ENCODE data around the gene BOD1L1. TPM values are rescaled to one million over a fixed set of nuclear protein-coding genes. Genes with fewer than 3 reads are reported as not detected.

The BOD1L1 gene
- total and polyA plus RNA-seq, 2 experiments from 2014 or later, result 18.2 to 43.2 TPM

DNA sequence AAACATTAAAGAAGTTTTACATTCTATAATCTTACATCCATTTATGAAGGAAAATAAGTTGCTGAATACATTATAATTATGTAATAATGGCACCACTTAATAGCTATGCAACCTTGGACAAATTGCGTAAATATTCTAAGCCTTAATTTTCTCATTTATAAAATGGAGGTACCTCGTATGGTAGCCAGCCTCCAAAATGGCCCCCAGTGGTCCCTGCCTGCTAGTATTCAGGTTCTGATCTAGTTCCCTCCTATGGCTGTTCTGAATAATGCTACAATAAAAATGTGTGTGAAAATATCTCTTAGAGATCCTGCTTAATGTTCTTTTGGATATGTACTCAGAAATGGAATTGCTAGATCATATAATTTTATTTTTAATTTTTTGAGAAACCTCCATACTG lies 72.2 kb downstream of the BOD1L1 start:
- Mint-ChIP-seq H3K9me3 (no peaks in the 10 kb centered on the region; the same call in 1 of the 3 replicates), H3K36me3 (ENCODE audit: low read depth) (no peaks in the 10 kb centered on the region), H3K4me3 (no peak overlapping the region), H3K27ac (no peak overlapping the region), H3K4me1 (no peaks in the 10 kb centered on the region), H3K27me3 (ENCODE audit: insufficient read depth, low read depth, poor library complexity) (peaks cover 1% of the 10 kb centered on the region)
- ATAC-seq (no peak), DNase-seq (ENCODE audit: low spot score) (peak; percentile 3)
- Histone ChIP-seq H3K4me1 (ENCODE audit: insufficient read depth) (no peaks in the 10 kb centered on the region), H3K4me2 (no peak overlapping the region), H3K27me3 (ENCODE audit: insufficient read depth) (peaks cover 4% of the 10 kb centered on the region), H3K79me2 (replicated peaks; ENCODE audit: insufficient read depth) (no peaks in the 10 kb centered on the region), H2AFZ (no peak overlapping the region), H3K4me3 (no peak overlapping the region), H3K27ac (ENCODE audit: low read depth) (no peak overlapping the region), H3K36me3 (ENCODE audit: insufficient read depth) (no peaks in the 10 kb centered on the region), H3F3A (replicated peaks; ENCODE audit: low read depth) (no peaks in the 10 kb centered on the region), H3K9me2 (ENCODE audit: insufficient read depth) (no peaks in the 10 kb centered on the region; the same call in none of the 2 replicates), H4K20me1 (replicated peaks; ENCODE audit: insufficient read depth) (no peaks in the 10 kb centered on the region)
- TF ChIP-seq NANOG (IDR thresholded peaks at IDR 0.05; ENCODE audit: borderline replicate concordance), result no peak
- TF ChIP-seq ZNF331 (CRISPR knock-in tag; IDR thresholded peaks at IDR 0.05; ENCODE audit: low read depth), result no peak
- TF ChIP-seq, protein P1, sequence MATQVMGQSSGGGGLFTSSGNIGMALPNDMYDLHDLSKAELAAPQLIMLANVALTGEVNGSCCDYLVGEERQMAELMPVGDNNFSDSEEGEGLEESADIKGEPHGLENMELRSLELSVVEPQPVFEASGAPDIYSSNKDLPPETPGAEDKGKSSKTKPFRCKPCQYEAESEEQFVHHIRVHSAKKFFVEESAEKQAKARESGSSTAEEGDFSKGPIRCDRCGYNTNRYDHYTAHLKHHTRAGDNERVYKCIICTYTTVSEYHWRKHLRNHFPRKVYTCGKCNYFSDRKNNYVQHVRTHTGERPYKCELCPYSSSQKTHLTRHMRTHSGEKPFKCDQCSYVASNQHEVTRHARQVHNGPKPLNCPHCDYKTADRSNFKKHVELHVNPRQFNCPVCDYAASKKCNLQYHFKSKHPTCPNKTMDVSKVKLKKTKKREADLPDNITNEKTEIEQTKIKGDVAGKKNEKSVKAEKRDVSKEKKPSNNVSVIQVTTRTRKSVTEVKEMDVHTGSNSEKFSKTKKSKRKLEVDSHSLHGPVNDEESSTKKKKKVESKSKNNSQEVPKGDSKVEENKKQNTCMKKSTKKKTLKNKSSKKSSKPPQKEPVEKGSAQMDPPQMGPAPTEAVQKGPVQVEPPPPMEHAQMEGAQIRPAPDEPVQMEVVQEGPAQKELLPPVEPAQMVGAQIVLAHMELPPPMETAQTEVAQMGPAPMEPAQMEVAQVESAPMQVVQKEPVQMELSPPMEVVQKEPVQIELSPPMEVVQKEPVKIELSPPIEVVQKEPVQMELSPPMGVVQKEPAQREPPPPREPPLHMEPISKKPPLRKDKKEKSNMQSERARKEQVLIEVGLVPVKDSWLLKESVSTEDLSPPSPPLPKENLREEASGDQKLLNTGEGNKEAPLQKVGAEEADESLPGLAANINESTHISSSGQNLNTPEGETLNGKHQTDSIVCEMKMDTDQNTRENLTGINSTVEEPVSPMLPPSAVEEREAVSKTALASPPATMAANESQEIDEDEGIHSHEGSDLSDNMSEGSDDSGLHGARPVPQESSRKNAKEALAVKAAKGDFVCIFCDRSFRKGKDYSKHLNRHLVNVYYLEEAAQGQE (IDR thresholded peaks at IDR 0.05; ENCODE audit: unreplicated experiment), result no peak

DNA sequence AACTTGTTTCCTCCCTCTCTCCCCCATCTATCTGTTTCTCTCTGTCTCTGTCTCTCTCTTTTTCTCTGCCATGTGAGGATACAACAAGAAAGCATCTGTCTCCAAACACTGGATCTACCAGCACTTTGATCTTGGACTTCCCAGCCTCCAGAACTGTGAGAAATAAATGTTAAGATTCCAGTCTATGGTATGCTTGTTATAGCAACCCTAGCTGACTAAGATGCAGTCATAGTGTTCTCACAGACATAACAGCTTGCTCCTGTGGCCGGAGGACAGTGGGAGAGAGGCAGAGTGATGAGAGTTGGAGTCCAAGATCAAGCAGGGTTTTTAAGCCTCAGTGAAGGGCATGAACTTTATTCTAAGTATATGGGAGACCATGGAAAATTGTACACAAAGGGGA lies 74.4 kb downstream of the BOD1L1 start:
- H2AFZ ChIP-seq, result no peak overlapping the region
- no peaks in the 10 kb centered on the region for H4K20me1 ChIP-seq (replicated peaks; ENCODE audit: insufficient read depth)
- H3K4me2 ChIP-seq, result no peak overlapping the region
- no peaks in the 10 kb centered on the region for H3K36me3 ChIP-seq (ENCODE audit: insufficient read depth)
- no peak overlapping the region for H3K4me3 ChIP-seq
- H3K27ac ChIP-seq (ENCODE audit: low read depth), result no peak overlapping the region
- H3K27me3 ChIP-seq (ENCODE audit: insufficient read depth), result peaks cover 26% of the 10 kb centered on the region
- no peaks in the 10 kb centered on the region for H3K79me2 ChIP-seq (replicated peaks; ENCODE audit: insufficient read depth)
- no peaks in the 10 kb centered on the region for H3F3A ChIP-seq (replicated peaks; ENCODE audit: low read depth)
- ATAC-seq, result no peak
- Mint-ChIP-seq H3K27ac (no peak overlapping the region), H3K4me1 (no peaks in the 10 kb centered on the region), H3K4me3 (no peak overlapping the region), H3K9me3 (no peaks in the 10 kb centered on the region; the same call in 1 of the 3 replicates), H3K27me3 (ENCODE audit: insufficient read depth, low read depth, poor library complexity) (peaks cover 15% of the 10 kb centered on the region), H3K36me3 (ENCODE audit: low read depth) (no peaks in the 10 kb centered on the region)
- H3K4me1 ChIP-seq (ENCODE audit: insufficient read depth), result 0 out of 2 replicates have a peak, but pooled peaks cover 6% of the 10 kb centered on the region
- no peaks in the 10 kb centered on the region; the same call in 1 of the 2 replicates for H3K9me2 ChIP-seq (ENCODE audit: insufficient read depth)
- no peak for DNase-seq (ENCODE audit: low spot score)
- TF ChIP-seq CREB1 (CRISPR knock-in tag; IDR thresholded peaks at IDR 0.05; ENCODE audit: low read depth) (no peak), JUNB (IDR thresholded peaks at IDR 0.05; ENCODE audit: unreplicated experiment) (no peak), POLR2AphosphoS5 (IDR thresholded peaks at IDR 0.05; ENCODE audit: low read depth) (no peak), EZH2 (IDR thresholded peaks at IDR 0.05; ENCODE audit: low read depth, unreplicated experiment) (no peak), STAT1 (IDR thresholded peaks at IDR 0.05; ENCODE audit: unreplicated experiment) (no peak), ZNF114 (CRISPR knock-in tag; IDR thresholded peaks at IDR 0.05) (no peak), EZH2phosphoT487 (IDR thresholded peaks at IDR 0.05; ENCODE audit: unreplicated experiment) (no peak)
- TF ChIP-seq, protein P2, sequence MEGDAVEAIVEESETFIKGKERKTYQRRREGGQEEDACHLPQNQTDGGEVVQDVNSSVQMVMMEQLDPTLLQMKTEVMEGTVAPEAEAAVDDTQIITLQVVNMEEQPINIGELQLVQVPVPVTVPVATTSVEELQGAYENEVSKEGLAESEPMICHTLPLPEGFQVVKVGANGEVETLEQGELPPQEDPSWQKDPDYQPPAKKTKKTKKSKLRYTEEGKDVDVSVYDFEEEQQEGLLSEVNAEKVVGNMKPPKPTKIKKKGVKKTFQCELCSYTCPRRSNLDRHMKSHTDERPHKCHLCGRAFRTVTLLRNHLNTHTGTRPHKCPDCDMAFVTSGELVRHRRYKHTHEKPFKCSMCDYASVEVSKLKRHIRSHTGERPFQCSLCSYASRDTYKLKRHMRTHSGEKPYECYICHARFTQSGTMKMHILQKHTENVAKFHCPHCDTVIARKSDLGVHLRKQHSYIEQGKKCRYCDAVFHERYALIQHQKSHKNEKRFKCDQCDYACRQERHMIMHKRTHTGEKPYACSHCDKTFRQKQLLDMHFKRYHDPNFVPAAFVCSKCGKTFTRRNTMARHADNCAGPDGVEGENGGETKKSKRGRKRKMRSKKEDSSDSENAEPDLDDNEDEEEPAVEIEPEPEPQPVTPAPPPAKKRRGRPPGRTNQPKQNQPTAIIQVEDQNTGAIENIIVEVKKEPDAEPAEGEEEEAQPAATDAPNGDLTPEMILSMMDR (conservative IDR thresholded peaks at IDR 0.05; ENCODE audit: low read depth in 2 of 2), result no peak
- TF ChIP-seq, protein P3, sequence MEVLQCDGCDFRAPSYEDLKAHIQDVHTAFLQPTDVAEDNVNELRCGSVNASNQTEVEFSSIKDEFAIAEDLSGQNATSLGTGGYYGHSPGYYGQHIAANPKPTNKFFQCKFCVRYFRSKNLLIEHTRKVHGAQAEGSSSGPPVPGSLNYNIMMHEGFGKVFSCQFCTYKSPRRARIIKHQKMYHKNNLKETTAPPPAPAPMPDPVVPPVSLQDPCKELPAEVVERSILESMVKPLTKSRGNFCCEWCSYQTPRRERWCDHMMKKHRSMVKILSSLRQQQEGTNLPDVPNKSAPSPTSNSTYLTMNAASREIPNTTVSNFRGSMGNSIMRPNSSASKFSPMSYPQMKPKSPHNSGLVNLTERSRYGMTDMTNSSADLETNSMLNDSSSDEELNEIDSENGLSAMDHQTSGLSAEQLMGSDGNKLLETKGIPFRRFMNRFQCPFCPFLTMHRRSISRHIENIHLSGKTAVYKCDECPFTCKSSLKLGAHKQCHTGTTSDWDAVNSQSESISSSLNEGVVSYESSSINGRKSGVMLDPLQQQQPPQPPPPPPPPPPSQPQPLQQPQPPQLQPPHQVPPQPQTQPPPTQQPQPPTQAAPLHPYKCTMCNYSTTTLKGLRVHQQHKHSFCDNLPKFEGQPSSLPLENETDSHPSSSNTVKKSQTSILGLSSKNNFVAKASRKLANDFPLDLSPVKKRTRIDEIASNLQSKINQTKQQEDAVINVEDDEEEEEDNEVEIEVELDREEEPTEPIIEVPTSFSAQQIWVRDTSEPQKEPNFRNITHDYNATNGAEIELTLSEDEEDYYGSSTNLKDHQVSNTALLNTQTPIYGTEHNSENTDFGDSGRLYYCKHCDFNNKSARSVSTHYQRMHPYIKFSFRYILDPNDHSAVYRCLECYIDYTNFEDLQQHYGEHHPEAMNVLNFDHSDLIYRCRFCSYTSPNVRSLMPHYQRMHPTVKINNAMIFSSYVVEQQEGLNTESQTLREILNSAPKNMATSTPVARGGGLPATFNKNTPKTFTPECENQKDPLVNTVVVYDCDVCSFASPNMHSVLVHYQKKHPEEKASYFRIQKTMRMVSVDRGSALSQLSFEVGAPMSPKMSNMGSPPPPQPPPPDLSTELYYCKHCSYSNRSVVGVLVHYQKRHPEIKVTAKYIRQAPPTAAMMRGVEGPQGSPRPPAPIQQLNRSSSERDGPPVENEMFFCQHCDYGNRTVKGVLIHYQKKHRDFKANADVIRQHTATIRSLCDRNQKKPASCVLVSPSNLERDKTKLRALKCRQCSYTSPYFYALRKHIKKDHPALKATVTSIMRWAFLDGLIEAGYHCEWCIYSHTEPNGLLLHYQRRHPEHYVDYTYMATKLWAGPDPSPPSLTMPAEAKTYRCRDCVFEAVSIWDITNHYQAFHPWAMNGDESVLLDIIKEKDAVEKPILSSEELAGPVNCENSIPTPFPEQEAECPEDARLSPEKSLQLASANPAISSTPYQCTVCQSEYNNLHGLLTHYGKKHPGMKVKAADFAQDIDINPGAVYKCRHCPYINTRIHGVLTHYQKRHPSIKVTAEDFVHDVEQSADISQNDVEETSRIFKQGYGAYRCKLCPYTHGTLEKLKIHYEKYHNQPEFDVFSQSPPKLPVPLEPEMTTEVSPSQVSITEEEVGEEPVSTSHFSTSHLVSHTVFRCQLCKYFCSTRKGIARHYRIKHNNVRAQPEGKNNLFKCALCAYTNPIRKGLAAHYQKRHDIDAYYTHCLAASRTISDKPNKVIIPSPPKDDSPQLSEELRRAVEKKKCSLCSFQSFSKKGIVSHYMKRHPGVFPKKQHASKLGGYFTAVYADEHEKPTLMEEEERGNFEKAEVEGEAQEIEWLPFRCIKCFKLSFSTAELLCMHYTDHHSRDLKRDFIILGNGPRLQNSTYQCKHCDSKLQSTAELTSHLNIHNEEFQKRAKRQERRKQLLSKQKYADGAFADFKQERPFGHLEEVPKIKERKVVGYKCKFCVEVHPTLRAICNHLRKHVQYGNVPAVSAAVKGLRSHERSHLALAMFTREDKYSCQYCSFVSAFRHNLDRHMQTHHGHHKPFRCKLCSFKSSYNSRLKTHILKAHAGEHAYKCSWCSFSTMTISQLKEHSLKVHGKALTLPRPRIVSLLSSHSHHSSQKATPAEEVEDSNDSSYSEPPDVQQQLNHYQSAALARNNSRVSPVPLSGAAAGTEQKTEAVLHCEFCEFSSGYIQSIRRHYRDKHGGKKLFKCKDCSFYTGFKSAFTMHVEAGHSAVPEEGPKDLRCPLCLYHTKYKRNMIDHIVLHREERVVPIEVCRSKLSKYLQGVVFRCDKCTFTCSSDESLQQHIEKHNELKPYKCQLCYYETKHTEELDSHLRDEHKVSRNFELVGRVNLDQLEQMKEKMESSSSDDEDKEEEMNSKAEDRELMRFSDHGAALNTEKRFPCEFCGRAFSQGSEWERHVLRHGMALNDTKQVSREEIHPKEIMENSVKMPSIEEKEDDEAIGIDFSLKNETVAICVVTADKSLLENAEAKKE (CRISPR knock-in tag; IDR thresholded peaks at IDR 0.05), result no peak
